ENCODE measurements around the gene EEIG1. TPM values are rescaled to one million over a fixed set of nuclear protein-coding genes. Genes with fewer than 3 reads are reported as not detected.

Gene EEIG1
- total and polyA plus RNA-seq, 10 of the 15 experiments (the other 5 are each of a cell fraction or from before 2014, with no cell fraction given), result 1.2 to 75.9 (median 9.0) TPM

GRCh38 chr9:127962278-127962677 lies 18.5 kb downstream of the EEIG1 start (continued):
- TF ChIP-seq ZBTB4 (CRISPR knock-in tag; IDR thresholded peaks at IDR 0.05) (no peak), FOS (IDR thresholded peaks at IDR 0.05; ENCODE audit: borderline replicate concordance, extremely low read depth, insufficient read length) (no peak), DPF2 (IDR thresholded peaks at IDR 0.05) (no peak), RAD51 (IDR thresholded peaks at IDR 0.05) (no peak), NFYA (IDR thresholded peaks at IDR 0.05; ENCODE audit: borderline replicate concordance, low read depth, low read length) (no peak), GABPA (IDR thresholded peaks at IDR 0.05; ENCODE audit: low read depth) (no peak), NRF1 (conservative IDR thresholded peaks at IDR 0.05; ENCODE audit: low read depth, low read length) (no peak), ESRRA (IDR thresholded peaks at IDR 0.05; ENCODE audit: low read length) (no peak), SREBF2 (IDR thresholded peaks at IDR 0.05; ENCODE audit: low read length) (no peak), ZBTB40 (IDR thresholded peaks at IDR 0.05; ENCODE audit: borderline replicate concordance) (no peak), ZZZ3 (IDR thresholded peaks at IDR 0.05; ENCODE audit: control insufficient read depth, insufficient read length, low read depth) (no peak), POLR2AphosphoS2 (IDR thresholded peaks at IDR 0.05; ENCODE audit: low read depth, low read length) (no peak)
